ENCODE measurements around the gene SCAMP2. TPM values are rescaled to one million over a fixed set of nuclear protein-coding genes. Genes with fewer than 3 reads are reported as not detected.

SCAMP2 gene
- total and polyA plus RNA-seq, 2 of the 13 experiments (the other 11 are each of a cell fraction or from before 2014, with no cell fraction given) = 34.8 to 121 TPM

- TF ChIP-seq HNF4G (IDR thresholded peaks at IDR 0.05; ENCODE audit: borderline replicate concordance, low read depth, low read length) (peak; percentile 54; the same call in 1 of the 2 replicates), HNF4G (CRISPR knock-in tag; IDR thresholded peaks at IDR 0.05; ENCODE audit: borderline replicate concordance, low read depth) (no peak), ZNF552 (CRISPR knock-in tag; IDR thresholded peaks at IDR 0.05; ENCODE audit: borderline replicate concordance) (0 out of 2 replicates have a peak, but pooled peaks have one; percentile 30), ZNF496 (CRISPR knock-in tag; IDR thresholded peaks at IDR 0.05; ENCODE audit: insufficient replicate concordance) (no peak), PHF8 (CRISPR knock-in tag; IDR thresholded peaks at IDR 0.05) (peak; percentile 23; the same call in 1 of the 2 replicates), ZNF225 (CRISPR knock-in tag; IDR thresholded peaks at IDR 0.05) (0 out of 2 replicates have a peak, but pooled peaks have one; percentile 19), STAG1 (CRISPR knock-in tag; IDR thresholded peaks at IDR 0.05) (peak; percentile 86), ZNF224 (CRISPR knock-in tag; IDR thresholded peaks at IDR 0.05) (no peak), NR3C1 (CRISPR knock-in tag; IDR thresholded peaks at IDR 0.05) (no peak), RCOR2 (CRISPR knock-in tag; IDR thresholded peaks at IDR 0.05) (no peak), ZNF121 (CRISPR knock-in tag; IDR thresholded peaks at IDR 0.05) (no peak), NFIB (CRISPR knock-in tag; IDR thresholded peaks at IDR 0.05; ENCODE audit: borderline replicate concordance) (0 out of 2 replicates have a peak, but pooled peaks have one; percentile 35), ZNF740 (CRISPR knock-in tag; IDR thresholded peaks at IDR 0.05) (peak; percentile 43; the same call in 1 of the 2 replicates), ZBTB7B (CRISPR knock-in tag; IDR thresholded peaks at IDR 0.05) (no peak), ATAD3A (CRISPR knock-in tag; IDR thresholded peaks at IDR 0.05) (no peak), REL (CRISPR knock-in tag; conservative IDR thresholded peaks at IDR 0.05) (no peak), ELF1 (CRISPR knock-in tag; IDR thresholded peaks at IDR 0.05) (no peak), ZNF205 (CRISPR knock-in tag; IDR thresholded peaks at IDR 0.05) (0 out of 2 replicates have a peak, but pooled peaks have one; percentile 42), RBM39 (IDR thresholded peaks at IDR 0.05; ENCODE audit: low read depth, low read length, poor library complexity, severe bottlenecking) (peak; percentile 79), TEAD3 (CRISPR knock-in tag; optimal IDR thresholded peaks at IDR 0.05; ENCODE audit: borderline replicate concordance) (peak; percentile 20), ZNF570 (CRISPR knock-in tag; IDR thresholded peaks at IDR 0.05; ENCODE audit: borderline replicate concordance) (no peak), ZNF550 (CRISPR knock-in tag; IDR thresholded peaks at IDR 0.05; ENCODE audit: borderline replicate concordance) (0 out of 2 replicates have a peak, but pooled peaks have one; percentile 29), ZMYM4 (CRISPR knock-in tag; IDR thresholded peaks at IDR 0.05) (0 out of 2 replicates have a peak, but pooled peaks have one; percentile 32), ZNF619 (CRISPR knock-in tag; IDR thresholded peaks at IDR 0.05) (0 out of 2 replicates have a peak, but pooled peaks have one; percentile 51), YEATS4 (CRISPR knock-in tag; IDR thresholded peaks at IDR 0.05; ENCODE audit: borderline replicate concordance) (no peak)
- TF ChIP-seq, protein P1, sequence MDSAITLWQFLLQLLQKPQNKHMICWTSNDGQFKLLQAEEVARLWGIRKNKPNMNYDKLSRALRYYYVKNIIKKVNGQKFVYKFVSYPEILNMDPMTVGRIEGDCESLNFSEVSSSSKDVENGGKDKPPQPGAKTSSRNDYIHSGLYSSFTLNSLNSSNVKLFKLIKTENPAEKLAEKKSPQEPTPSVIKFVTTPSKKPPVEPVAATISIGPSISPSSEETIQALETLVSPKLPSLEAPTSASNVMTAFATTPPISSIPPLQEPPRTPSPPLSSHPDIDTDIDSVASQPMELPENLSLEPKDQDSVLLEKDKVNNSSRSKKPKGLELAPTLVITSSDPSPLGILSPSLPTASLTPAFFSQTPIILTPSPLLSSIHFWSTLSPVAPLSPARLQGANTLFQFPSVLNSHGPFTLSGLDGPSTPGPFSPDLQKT (CRISPR knock-in tag; IDR thresholded peaks at IDR 0.05; ENCODE audit: borderline replicate concordance) = no peak
- TF ChIP-seq, protein P2, sequence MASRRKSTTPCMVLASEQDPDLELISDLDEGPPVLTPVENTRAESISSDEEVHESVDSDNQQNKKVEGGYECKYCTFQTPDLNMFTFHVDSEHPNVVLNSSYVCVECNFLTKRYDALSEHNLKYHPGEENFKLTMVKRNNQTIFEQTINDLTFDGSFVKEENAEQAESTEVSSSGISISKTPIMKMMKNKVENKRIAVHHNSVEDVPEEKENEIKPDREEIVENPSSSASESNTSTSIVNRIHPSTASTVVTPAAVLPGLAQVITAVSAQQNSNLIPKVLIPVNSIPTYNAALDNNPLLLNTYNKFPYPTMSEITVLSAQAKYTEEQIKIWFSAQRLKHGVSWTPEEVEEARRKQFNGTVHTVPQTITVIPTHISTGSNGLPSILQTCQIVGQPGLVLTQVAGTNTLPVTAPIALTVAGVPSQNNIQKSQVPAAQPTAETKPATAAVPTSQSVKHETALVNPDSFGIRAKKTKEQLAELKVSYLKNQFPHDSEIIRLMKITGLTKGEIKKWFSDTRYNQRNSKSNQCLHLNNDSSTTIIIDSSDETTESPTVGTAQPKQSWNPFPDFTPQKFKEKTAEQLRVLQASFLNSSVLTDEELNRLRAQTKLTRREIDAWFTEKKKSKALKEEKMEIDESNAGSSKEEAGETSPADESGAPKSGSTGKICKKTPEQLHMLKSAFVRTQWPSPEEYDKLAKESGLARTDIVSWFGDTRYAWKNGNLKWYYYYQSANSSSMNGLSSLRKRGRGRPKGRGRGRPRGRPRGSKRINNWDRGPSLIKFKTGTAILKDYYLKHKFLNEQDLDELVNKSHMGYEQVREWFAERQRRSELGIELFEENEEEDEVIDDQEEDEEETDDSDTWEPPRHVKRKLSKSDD (CRISPR knock-in tag; IDR thresholded peaks at IDR 0.05; ENCODE audit: low read depth) = peak; percentile 49; the same call in 1 of the 2 replicates
Measured at GRCh38 chr15:74799856-74800558, 73.2 kb downstream of the SCAMP2 start (continued).

All from HepG2 (cell line).